Transverse colon (tissue), 4 donors: ENCODE results near the gene SSBP2. TPM values are rescaled to one million over a fixed set of nuclear protein-coding genes. Genes with fewer than 3 reads are reported as not detected.

ENCODE experiments used
- DNase-seq: peaks from one replicate; pipeline ENCODE4 v3.0.0-alpha.2; 2019
- H3K27ac ChIP-seq, 4 donors: fragments of 200-600 bp; sonication (generic); 2 replicates each; pipeline ENCODE4 v1.5.1; 2016 to 2018; ENCODE audit warnings: inconsistent platforms in 4 of 4
- H3K27me3 ChIP-seq: fragments of 200-600 bp; sonication (generic); 2 replicates; pipeline ENCODE4 v1.5.1; 2017; ENCODE audit warnings: inconsistent platforms
- H3K36me3 ChIP-seq, 4 donors: fragments of 200-600 bp; sonication (generic); 2 replicates each; pipeline ENCODE4 v1.5.1; 2017 to 2019; ENCODE audit warnings: inconsistent platforms in 4 of 4
- H3K4me1 ChIP-seq, 4 donors: fragments of 200-600 bp; sonication (generic); 2 replicates each; pipeline ENCODE4 v1.5.1; 2017 to 2020; ENCODE audit warnings: inconsistent platforms in 4 of 4
- H3K4me3 ChIP-seq, 4 donors: fragments of 200-600 bp; sonication (generic); 1 replicate in 1 of 4; 2 replicates in 3 of 4; pipeline versions ENCODE4 v1.5.1 to v1.6.1; 2017 to 2019; ENCODE audit warnings: inconsistent platforms in 4 of 4
- H3K9me3 ChIP-seq, 2 donors: fragments of 200-600 bp; sonication (generic); 2 replicates each; pipeline ENCODE4 v1.5.1; 2017 to 2019; ENCODE audit warnings: inconsistent platforms in 2 of 2
- EP300 ChIP-seq: sonication (generic); formaldehyde crosslinking; IDR thresholded peaks from one replicate; pipeline ENCODE4 v1.6.1; 2017; ENCODE audit warnings: antibody characterized with exemption, low read depth
- POLR2A ChIP-seq: fragments of 450-650 bp; IDR thresholded peaks from one replicate; pipeline ENCODE4 v1.6.1; 2016; ENCODE audit warnings: antibody characterized with exemption, mild to moderate bottlenecking, moderate library complexity
- POLR2AphosphoS5 ChIP-seq, 3 donors: sonication (generic); formaldehyde crosslinking; IDR thresholded peaks; one replicate each; pipeline ENCODE4 v1.6.1; 2016; ENCODE audit warnings: antibody characterized with exemption in 3 of 3
- WGBS, 2 donors: methylation state at CpG; one replicate each; pipeline ENCODE4 v1.1.5; 2018; ENCODE audit warnings: low coverage in 1 of 2; 5-methylcytosine and 5-hydroxymethylcytosine counted together
- in situ Hi-C, 4 donors: fragments of 200-750 bp; cut with MboI; loops; one replicate each; pipeline versions ENCODE4 v1.15.0 to v1.15.1; 2017; ENCODE audit warnings: low sequenced_read_pairs in 3 of 4, low pct_ligation_motif_present in 1 of 4, low pct_unique_long_range_greater_than_20kb in 1 of 4
- intact Hi-C: fragments of 100-400 bp; cut with DNase I; formaldehyde crosslinking; loops from one replicate; pipeline ENCODE4 v1.15.1; 2023; ENCODE audit warnings: low total_unique reads
- total RNA-seq, 4 donors: library from RNA; depleted of rRNA; stranded (reverse); fragments of >200 nt; gene quantifications; one replicate each; pipeline ENCODE4 v1.1.0, GENCODE V29; 2016
- TF ChIP-seq, protein P1 (sequence below), 5 experiments: fragments of 200-600 bp in 3 of 5; fragments of 450-650 bp in 2 of 5; sonication (generic) in 3 of 5; IDR thresholded peaks; 1 replicate in 2 of 5; 2 replicates in 3 of 5; pipeline ENCODE4 v1.5.1; 2016 to 2017; ENCODE audit warnings: antibody characterized with exemption in 5 of 5, inconsistent platforms in 3 of 5, mild to moderate bottlenecking in 2 of 5, moderate library complexity in 1 of 5

Gene SSBP2
- total RNA-seq, 4 donors from 2014 or later, result 22.8 to 50.4 (median 34.4) TPM

DNA sequence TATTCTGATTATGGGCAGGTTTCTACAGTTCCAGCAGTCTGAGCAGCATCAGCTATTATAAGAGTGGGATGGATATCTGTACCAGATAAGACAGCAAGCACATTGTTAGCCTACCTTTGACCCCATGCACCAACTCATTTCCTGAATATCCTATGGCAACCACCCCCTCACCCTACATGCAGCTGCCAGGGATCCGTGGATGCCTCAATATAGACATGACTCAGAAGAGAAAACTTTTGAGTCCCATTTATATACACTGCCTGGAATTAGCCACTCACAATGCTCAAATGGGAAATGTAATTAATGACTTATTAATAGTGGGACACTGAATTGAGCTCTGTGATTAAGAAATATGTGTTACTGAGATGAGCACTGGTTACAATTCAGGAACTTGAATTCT, 124.4 kb downstream of the SSBP2 start:
- 17% methylated on average over 1 of the region's 1 CpG; no CpG with 5 or more reads in 1 of the 2 donors for WGBS, 2 donors
- TF ChIP-seq POLR2AphosphoS5 (IDR thresholded peaks at IDR 0.05) (no peak), POLR2A (no peak), EP300 (no peak)
- TF ChIP-seq, protein P1, sequence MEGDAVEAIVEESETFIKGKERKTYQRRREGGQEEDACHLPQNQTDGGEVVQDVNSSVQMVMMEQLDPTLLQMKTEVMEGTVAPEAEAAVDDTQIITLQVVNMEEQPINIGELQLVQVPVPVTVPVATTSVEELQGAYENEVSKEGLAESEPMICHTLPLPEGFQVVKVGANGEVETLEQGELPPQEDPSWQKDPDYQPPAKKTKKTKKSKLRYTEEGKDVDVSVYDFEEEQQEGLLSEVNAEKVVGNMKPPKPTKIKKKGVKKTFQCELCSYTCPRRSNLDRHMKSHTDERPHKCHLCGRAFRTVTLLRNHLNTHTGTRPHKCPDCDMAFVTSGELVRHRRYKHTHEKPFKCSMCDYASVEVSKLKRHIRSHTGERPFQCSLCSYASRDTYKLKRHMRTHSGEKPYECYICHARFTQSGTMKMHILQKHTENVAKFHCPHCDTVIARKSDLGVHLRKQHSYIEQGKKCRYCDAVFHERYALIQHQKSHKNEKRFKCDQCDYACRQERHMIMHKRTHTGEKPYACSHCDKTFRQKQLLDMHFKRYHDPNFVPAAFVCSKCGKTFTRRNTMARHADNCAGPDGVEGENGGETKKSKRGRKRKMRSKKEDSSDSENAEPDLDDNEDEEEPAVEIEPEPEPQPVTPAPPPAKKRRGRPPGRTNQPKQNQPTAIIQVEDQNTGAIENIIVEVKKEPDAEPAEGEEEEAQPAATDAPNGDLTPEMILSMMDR (IDR thresholded peaks at IDR 0.05), result no peak
- in situ Hi-C loops, result no loop called here
- Histone ChIP-seq H3K4me3 (no peak overlapping the region), H3K9me3 (no peaks in the 10 kb centered on the region), H3K4me1 (peaks cover 0 to 6% (median 2%) of the 10 kb centered on the region in 4 donors), H3K27me3 (no peaks in the 10 kb centered on the region), H3K36me3 (no peaks in the 10 kb centered on the region), H3K27ac (no peak overlapping the region)
- intact Hi-C loops, result no loop called here
- DNase-seq, result no peak

DNA sequence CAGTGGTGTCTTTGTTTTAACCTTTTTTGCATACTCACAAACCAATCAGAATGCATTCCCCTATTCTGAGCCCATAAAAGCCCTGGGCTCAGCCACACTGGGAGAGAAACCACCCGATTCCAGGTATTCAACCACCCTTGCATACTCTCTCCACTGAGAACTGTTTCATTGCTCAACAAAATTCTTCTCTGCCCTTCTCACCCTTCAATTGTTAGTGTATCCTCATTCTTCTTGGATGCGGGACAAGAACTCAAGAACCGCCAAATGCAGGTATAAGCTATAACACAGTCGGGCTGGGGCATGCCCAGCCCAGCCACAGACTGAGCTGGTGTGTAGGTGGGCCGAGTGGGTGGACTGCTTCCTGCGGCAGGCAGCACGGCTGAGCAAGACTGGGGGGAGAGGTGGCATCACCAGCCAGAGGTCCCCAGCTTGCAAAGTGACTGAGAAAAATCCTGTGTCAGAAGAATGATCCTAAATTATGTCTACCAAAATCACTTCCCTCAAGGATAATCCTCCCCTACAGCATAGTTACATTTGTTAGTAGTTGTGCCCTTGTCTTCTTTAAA, 141.0 kb downstream of the SSBP2 start:
- H3K27ac ChIP-seq, result no peak overlapping the region
- H3K27me3 ChIP-seq, result no peaks in the 10 kb centered on the region
- no peaks in the 10 kb centered on the region for H3K4me1 ChIP-seq
- TF ChIP-seq, protein P1 (IDR thresholded peaks at IDR 0.05), result no peak
- TF ChIP-seq EP300 (no peak), POLR2A (no peak), POLR2AphosphoS5 (IDR thresholded peaks at IDR 0.05) (no peak)
- no peak for DNase-seq
- in situ Hi-C loops, result no loop called here
- H3K9me3 ChIP-seq, result no peaks in the 10 kb centered on the region
- WGBS, 2 donors, result 98 to 100% methylated on average over 1 to 7 of the region's 7 CpGs
- H3K4me3 ChIP-seq, result no peak overlapping the region
- intact Hi-C loops, result no loop called here
- H3K36me3 ChIP-seq, result peaks cover 0 to 5% (median 0%) of the 10 kb centered on the region in 4 donors

DNA sequence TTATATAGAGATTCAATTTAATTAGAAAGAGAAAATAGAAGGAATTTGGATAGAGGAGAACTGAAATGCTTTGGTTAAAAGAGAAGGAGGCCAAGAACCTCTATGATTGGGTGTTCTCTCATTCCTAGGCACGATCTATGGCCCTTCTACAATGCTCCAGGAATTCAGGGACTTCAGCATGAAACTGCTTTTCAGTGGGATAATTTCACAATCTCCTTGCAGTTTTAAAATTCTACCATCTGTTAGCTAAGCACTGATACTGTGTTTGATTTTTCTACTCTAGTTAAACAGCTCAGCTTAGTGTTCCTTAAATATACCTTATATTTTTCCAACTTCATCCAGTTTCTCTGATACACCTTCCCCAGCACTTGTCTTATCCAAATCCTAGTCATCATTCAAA, 141.9 kb downstream of the SSBP2 start:
- H3K27me3 ChIP-seq, result no peaks in the 10 kb centered on the region
- no peak for TF ChIP-seq POLR2A
- no peak for TF ChIP-seq EP300
- no peak for TF ChIP-seq POLR2AphosphoS5 (IDR thresholded peaks at IDR 0.05)
- H3K9me3 ChIP-seq, result no peaks in the 10 kb centered on the region
- no peak overlapping the region for H3K4me3 ChIP-seq
- no peaks in the 10 kb centered on the region for H3K4me1 ChIP-seq
- intact Hi-C loops (no loop called here), in situ Hi-C loops (no loop called here)
- no peak for DNase-seq
- WGBS, 2 donors, result 89 to 100% methylated on average over 1 of the region's 1 CpG
- no peaks in the 10 kb centered on the region for H3K36me3 ChIP-seq
- H3K27ac ChIP-seq, result no peak overlapping the region

DNA sequence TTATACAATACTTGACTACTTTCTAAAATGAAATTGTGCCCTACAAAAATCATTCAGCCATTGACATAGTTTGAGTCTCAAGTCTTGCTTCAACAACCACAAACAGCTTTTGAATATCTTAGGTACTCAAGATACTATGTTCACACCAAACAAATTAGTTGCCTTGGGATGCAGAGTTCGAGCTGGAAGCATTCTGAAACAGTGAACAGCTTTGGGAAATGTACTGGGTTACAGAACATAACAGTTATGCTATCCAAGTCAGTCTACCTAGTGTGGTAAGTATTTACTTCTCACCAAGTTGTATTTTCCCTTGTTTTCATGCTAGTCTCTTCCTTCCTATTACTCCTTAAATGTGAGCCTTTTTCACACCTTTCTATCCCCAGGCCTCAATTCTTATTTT, 143.2 kb downstream of the SSBP2 start:
- intact Hi-C loops, result no loop called here
- in situ Hi-C loops, result no loop called here
- Histone ChIP-seq H3K4me1 (no peaks in the 10 kb centered on the region), H3K27ac (no peak overlapping the region), H3K27me3 (no peaks in the 10 kb centered on the region), H3K9me3 (no peaks in the 10 kb centered on the region), H3K36me3 (no peaks in the 10 kb centered on the region), H3K4me3 (no peak overlapping the region)
- TF ChIP-seq EP300, result no peak
- no peak for TF ChIP-seq POLR2A
- TF ChIP-seq POLR2AphosphoS5 (IDR thresholded peaks at IDR 0.05), result no peak
- no peak for DNase-seq
- WGBS, 2 donors, result 50 to 85% methylated on average over 1 of the region's 1 CpG

DNA sequence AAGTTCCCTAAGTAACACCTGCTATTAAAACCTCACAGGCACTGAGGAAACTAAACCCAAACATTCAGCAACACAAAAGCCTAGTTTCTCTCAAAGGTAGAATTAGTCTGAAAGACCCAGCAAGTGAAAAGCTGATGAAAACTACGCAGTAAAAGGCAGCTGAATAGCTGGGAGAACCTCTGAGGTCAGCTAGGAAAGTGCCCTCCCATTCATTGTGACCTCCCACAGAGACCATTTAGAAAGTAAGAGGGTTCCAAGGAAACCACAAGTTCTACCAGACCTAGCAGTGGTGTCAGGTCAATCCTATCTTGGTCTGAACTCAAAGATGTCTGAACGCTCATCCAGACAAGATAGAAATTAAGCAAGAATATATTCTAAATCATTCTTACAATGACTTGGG, 144.7 kb downstream of the SSBP2 start:
- intact Hi-C loops, result no loop called here
- no peak for DNase-seq
- no peaks in the 10 kb centered on the region for H3K27me3 ChIP-seq
- in situ Hi-C loops, result no loop called here
- H3K9me3 ChIP-seq, result no peaks in the 10 kb centered on the region
- WGBS, 2 donors, result 88 to 94% methylated on average over 2 of the region's 2 CpGs
- no peak overlapping the region for H3K4me3 ChIP-seq
- TF ChIP-seq, protein P1 (IDR thresholded peaks at IDR 0.05), result no peak
- no peak for TF ChIP-seq POLR2AphosphoS5 (IDR thresholded peaks at IDR 0.05)
- no peak for TF ChIP-seq POLR2A
- TF ChIP-seq EP300, result no peak
- no peaks in the 10 kb centered on the region for H3K4me1 ChIP-seq
- no peak overlapping the region for H3K27ac ChIP-seq
- no peaks in the 10 kb centered on the region for H3K36me3 ChIP-seq
